Stomach (tissue), 4 donors: ENCODE results near the gene ALX3.

Experiments used
- CTCF ChIP-seq, 7 experiments: fragments of 450-650 bp in 4 of 7; fragments of 200-600 bp in 3 of 7; sonication (generic) in 3 of 7; IDR thresholded peaks; one replicate each; pipeline ENCODE4 v1.5.1; 2016 to 2019; ENCODE audit warnings: antibody characterized with exemption in 7 of 7, control low read depth in 2 of 7, mild to moderate bottlenecking in 1 of 7
- POLR2A ChIP-seq, 4 donors: fragments of 450-650 bp; IDR thresholded peaks; one replicate each; pipeline ENCODE4 v1.6.1; 2016; ENCODE audit warnings: antibody characterized with exemption in 4 of 4, control low read depth in 2 of 4, mild to moderate bottlenecking in 1 of 4, moderate library complexity in 1 of 4

GRCh38 chr1:110040548-110040947 lies 29.9 kb downstream of the ALX3 start:
- TF ChIP-seq CTCF (IDR thresholded peaks at IDR 0.05), result no peak
- TF ChIP-seq POLR2A (IDR thresholded peaks at IDR 0.05), result no peak
